ENCODE measurements around the gene BASP1. TPM values are rescaled to one million over a fixed set of nuclear protein-coding genes. Genes with fewer than 3 reads are reported as not detected.
A peak's percentile ranks its signal among the peaks of the same experiment; 100 is the strongest.
"Not testable (repeated sequence)": the region's sequence is repeated elsewhere in the genome, so short reads cannot be mapped to it uniquely, and the experiment has no call there.

The BASP1 gene
- polyA plus RNA-seq, 1 of the 3 experiments (the other 2 are of a cell fraction) = 107 TPM

DNA sequence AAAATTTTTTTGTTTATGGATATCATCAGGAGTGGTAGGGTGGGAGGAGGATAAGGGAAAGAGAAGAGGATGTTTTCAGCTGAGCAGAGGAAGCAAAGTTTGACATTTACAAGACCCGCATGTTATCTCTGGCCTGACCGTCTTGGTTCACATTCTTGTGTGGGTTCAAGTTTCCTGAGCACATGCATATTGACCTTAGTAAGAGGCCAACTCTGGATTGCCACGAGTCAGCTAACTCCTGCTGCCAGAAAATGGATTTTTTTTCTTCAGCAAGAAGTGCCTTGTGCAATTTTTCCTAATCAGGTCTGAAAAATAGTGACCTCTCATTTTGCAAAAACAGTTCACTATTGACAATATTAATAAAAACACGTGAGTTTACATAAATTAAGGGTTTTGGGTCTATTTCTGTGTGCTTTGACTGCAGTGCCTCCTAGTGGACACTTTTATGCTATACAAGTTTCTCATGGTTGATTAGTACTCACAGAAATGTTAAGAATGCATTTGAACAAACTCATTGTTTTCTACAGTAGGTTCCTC lies 27.1 kb upstream of the BASP1 start (continued):
- TF ChIP-seq, protein P1, sequence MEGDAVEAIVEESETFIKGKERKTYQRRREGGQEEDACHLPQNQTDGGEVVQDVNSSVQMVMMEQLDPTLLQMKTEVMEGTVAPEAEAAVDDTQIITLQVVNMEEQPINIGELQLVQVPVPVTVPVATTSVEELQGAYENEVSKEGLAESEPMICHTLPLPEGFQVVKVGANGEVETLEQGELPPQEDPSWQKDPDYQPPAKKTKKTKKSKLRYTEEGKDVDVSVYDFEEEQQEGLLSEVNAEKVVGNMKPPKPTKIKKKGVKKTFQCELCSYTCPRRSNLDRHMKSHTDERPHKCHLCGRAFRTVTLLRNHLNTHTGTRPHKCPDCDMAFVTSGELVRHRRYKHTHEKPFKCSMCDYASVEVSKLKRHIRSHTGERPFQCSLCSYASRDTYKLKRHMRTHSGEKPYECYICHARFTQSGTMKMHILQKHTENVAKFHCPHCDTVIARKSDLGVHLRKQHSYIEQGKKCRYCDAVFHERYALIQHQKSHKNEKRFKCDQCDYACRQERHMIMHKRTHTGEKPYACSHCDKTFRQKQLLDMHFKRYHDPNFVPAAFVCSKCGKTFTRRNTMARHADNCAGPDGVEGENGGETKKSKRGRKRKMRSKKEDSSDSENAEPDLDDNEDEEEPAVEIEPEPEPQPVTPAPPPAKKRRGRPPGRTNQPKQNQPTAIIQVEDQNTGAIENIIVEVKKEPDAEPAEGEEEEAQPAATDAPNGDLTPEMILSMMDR (IDR thresholded peaks at IDR 0.05) = peak; percentile 96
- TF ChIP-seq, protein P2, sequence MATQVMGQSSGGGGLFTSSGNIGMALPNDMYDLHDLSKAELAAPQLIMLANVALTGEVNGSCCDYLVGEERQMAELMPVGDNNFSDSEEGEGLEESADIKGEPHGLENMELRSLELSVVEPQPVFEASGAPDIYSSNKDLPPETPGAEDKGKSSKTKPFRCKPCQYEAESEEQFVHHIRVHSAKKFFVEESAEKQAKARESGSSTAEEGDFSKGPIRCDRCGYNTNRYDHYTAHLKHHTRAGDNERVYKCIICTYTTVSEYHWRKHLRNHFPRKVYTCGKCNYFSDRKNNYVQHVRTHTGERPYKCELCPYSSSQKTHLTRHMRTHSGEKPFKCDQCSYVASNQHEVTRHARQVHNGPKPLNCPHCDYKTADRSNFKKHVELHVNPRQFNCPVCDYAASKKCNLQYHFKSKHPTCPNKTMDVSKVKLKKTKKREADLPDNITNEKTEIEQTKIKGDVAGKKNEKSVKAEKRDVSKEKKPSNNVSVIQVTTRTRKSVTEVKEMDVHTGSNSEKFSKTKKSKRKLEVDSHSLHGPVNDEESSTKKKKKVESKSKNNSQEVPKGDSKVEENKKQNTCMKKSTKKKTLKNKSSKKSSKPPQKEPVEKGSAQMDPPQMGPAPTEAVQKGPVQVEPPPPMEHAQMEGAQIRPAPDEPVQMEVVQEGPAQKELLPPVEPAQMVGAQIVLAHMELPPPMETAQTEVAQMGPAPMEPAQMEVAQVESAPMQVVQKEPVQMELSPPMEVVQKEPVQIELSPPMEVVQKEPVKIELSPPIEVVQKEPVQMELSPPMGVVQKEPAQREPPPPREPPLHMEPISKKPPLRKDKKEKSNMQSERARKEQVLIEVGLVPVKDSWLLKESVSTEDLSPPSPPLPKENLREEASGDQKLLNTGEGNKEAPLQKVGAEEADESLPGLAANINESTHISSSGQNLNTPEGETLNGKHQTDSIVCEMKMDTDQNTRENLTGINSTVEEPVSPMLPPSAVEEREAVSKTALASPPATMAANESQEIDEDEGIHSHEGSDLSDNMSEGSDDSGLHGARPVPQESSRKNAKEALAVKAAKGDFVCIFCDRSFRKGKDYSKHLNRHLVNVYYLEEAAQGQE (IDR thresholded peaks at IDR 0.05; ENCODE audit: low read depth, low read length) = no peak
- no peak; a peak in 1 of 4 replicates for TF ChIP-seq EP300 (IDR thresholded peaks at IDR 0.05; ENCODE audit: borderline replicate concordance in 1 of 2, low read depth in 1 of 2, low read length in 1 of 2)

DNA sequence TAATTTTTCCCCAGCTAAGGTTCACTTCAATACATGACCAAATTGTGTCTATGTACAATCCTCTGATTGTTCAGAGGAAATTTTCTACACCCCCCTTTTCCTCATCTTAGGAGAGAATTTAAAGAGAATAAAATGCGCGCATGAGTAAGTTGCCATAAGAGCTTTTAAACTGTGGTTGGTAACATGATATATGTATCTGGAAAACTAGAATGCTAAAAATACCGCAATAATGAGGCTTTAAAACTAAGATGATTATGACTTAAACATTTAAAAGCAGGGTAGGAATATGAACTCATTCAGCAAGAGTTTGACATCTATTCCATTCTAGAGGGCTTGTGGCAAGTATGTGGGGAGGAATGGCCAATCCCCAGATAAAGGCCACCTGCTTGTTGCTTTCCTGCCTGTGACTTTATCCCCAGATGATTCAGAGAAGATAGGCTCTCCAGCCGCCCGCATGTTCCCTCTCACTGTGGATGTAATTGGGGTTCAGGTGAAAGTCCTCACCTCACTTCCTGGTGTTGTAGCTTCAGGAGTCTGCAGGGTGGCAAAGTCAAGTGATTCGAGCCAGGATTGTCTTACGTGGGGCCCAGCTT lies 26.5 kb upstream of the BASP1 start:
- H3K27ac ChIP-seq (ENCODE audit: low read depth in 2 of 2, low read length in 1 of 2) = peak overlapping the region; percentile 17 to 74; a peak in 3 of 4 replicates
- H3K9ac ChIP-seq = peak overlapping the region; percentile 28; the same call in 1 of the 2 replicates
- H3K9me2 ChIP-seq = no peaks in the 10 kb centered on the region
- peak overlapping the region; percentile 12; the same call in 1 of the 2 replicates for H3K4me2 ChIP-seq
- DNase-seq = no peak
- peaks cover 5% of the 10 kb centered on the region for H3K79me2 ChIP-seq (ENCODE audit: insufficient read depth)
- H4K20me1 ChIP-seq (ENCODE audit: insufficient read depth) = no peaks in the 10 kb centered on the region
- CTCF ChIA-PET = interaction anchor here (0.6 to 7.2 kb wide), 67 partner anchors 9 to 1114 kb away, joined by 3 to 159 read pairs (median 6); no protein-coding TSS in a partner anchor
- H3K27me3 ChIP-seq (ENCODE audit: insufficient read depth) = no peaks in the 10 kb centered on the region
- POLR2A ChIA-PET = no interaction called here
- H2AFZ ChIP-seq (ENCODE audit: low read depth) = no peak overlapping the region; the same call in 1 of the 2 replicates
- peak overlapping the region in 1 of 2 experiments; percentile 38; a peak in 1 of 4 replicates for H3K4me3 ChIP-seq (ENCODE audit: low read depth in 2 of 2, low read length in 1 of 2)
- H3K4me1 ChIP-seq (ENCODE audit: control insufficient read depth in 1 of 2, insufficient read depth in 2 of 2, low read depth in 1 of 2, low read length in 1 of 2) = peaks cover 0 to 35% of the 10 kb centered on the region in 2 experiments; a peak in 1 of 4 replicates
- H3K36me3 ChIP-seq (replicated peaks in 1 of 2; ENCODE audit: control insufficient read depth in 1 of 2, insufficient read depth in 2 of 2, low read length in 1 of 2) = no peaks in the 10 kb centered on the region
- TF ChIP-seq MEF2A (IDR thresholded peaks at IDR 0.05; ENCODE audit: borderline replicate concordance, low read depth) (peak; percentile 50; the same call in 1 of the 2 replicates), RXRA (IDR thresholded peaks at IDR 0.05; ENCODE audit: borderline replicate concordance, low read depth) (no peak)
- TF ChIP-seq, protein P3, sequence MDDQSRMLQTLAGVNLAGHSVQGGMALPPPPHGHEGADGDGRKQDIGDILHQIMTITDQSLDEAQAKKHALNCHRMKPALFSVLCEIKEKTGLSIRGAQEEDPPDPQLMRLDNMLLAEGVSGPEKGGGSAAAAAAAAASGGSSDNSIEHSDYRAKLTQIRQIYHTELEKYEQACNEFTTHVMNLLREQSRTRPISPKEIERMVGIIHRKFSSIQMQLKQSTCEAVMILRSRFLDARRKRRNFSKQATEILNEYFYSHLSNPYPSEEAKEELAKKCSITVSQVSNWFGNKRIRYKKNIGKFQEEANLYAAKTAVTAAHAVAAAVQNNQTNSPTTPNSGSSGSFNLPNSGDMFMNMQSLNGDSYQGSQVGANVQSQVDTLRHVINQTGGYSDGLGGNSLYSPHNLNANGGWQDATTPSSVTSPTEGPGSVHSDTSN (IDR thresholded peaks at IDR 0.05) = 0 out of 2 replicates have a peak, but pooled peaks have one; percentile 6
- H3F3A ChIP-seq (replicated peaks; ENCODE audit: insufficient read depth) = peaks cover 39% of the 10 kb centered on the region
- no peaks in the 10 kb centered on the region for H3K9me3 ChIP-seq
- 44% methylated on average over 6 of the region's 7 CpGs for WGBS (ENCODE audit: low lambda C conversion rate)

DNA sequence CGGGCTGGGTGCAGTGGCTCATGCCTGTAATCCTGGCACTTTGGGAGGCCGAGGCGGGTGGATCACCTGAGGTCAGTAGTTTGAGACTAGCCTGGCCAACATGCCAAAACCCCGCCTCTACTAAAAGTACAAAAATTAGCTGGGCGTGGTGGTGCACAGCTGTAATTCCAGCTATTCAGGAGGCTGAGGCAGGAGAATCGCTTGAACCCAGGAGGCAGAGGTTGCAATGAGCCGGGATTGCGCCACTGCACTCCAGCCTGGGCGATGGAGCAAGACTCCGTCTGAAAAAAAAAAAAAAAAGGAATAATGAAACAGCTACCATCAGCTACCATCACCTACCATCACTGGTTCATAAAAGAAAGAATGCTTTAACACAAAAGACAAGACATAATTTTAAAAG lies 25.9 kb upstream of the BASP1 start:
- H4K20me1 ChIP-seq (ENCODE audit: insufficient read depth); H3K9me3 ChIP-seq; H2AFZ ChIP-seq (ENCODE audit: low read depth); POLR2A ChIA-PET; H3K79me2 ChIP-seq (ENCODE audit: insufficient read depth); H3K9me2 ChIP-seq; DNase-seq; H3K4me2 ChIP-seq; H3K9ac ChIP-seq; H3K4me3 ChIP-seq (ENCODE audit: low read depth in 2 of 2, low read length in 1 of 2); H3K27me3 ChIP-seq (ENCODE audit: insufficient read depth); H3K36me3 ChIP-seq (replicated peaks in 1 of 2; ENCODE audit: control insufficient read depth in 1 of 2, insufficient read depth in 2 of 2, low read length in 1 of 2): not testable (repeated sequence)
- Histone ChIP-seq H3K4me1 (ENCODE audit: control insufficient read depth in 1 of 2, insufficient read depth in 2 of 2, low read depth in 1 of 2, low read length in 1 of 2) (peaks cover 0 to 29% of the 10 kb centered on the region in 2 experiments; a peak in 1 of 4 replicates), H3K27ac (ENCODE audit: low read depth in 2 of 2, low read length in 1 of 2) (peak overlapping the region in 1 of 2 experiments; percentile 74; a peak in 1 of 4 replicates), H3F3A (replicated peaks; ENCODE audit: insufficient read depth) (peaks cover 35% of the 10 kb centered on the region)
- CTCF ChIA-PET = interaction anchor here (0.6 to 7.2 kb wide), 23 partner anchors 8 to 701 kb away, joined by 3 to 159 read pairs (median 9); no protein-coding TSS in a partner anchor
- WGBS (ENCODE audit: low lambda C conversion rate) = 91% methylated on average over 10 of the region's 10 CpGs
